GM08714 (cell line): ENCODE results near the gene ANKLE1.
"Not testable (repeated sequence)": the region's sequence is repeated elsewhere in the genome, so short reads cannot be mapped to it uniquely, and the experiment has no call there.

Experiments used
- H3K4me3 ChIP-seq: fragments of 200-500 bp; sonication (Bioruptor generic); 2 replicates; pipeline ENCODE4 v1.5.1; 2014; ENCODE audit warnings: mild to moderate bottlenecking, low read length, inconsistent platforms
- ZNF274 ChIP-seq: IDR thresholded peaks from 2 replicates; pipeline ENCODE4 v1.6.1; 2012; ENCODE audit warnings: mild to moderate bottlenecking, low read depth, low read length

ANKLE1 gene

GRCh38 chr19:17260842-17261325 is 20.8 kb upstream of the ANKLE1 start:
- H3K4me3 ChIP-seq, result no peak overlapping the region
- TF ChIP-seq ZNF274, result no peak

GRCh38 chr19:17262557-17262956 is 19.1 kb upstream of the ANKLE1 start:
- TF ChIP-seq ZNF274, result no peak
- no peak overlapping the region for H3K4me3 ChIP-seq

GRCh38 chr19:17263712-17264640 is 17.7 kb upstream of the ANKLE1 start:
- H3K4me3 ChIP-seq, result no peak overlapping the region
- no peak for TF ChIP-seq ZNF274

GRCh38 chr19:17264641-17264979 is 17.1 kb upstream of the ANKLE1 start, which contains the start of gene USHBP1:
Gene USHBP1 (minus strand): TSS chr19:17264745. CDS start chr19:17264299, 446 bp downstream.
- TF ChIP-seq ZNF274, result no peak

GRCh38 chr19:17266026-17266425 is 15.7 kb upstream of the ANKLE1 start:
- H3K4me3 ChIP-seq, result peak overlapping the region; percentile 36; the same call in 1 of the 2 replicates
- TF ChIP-seq ZNF274, result no peak

More at GRCh38 chr19:17264641-17264979, 17.1 kb upstream of the ANKLE1 start, which contains the start of gene USHBP1:
- no peak within 1 kb of the TSS for H3K4me3 ChIP-seq

- peak overlapping the region; percentile 36; the same call in 1 of the 2 replicates for H3K4me3 ChIP-seq
- TF ChIP-seq ZNF274, result no peak
Measured at GRCh38 chr19:17266589-17266974, 15.1 kb upstream of the ANKLE1 start.

- peak within 1 kb of the TSS; percentile 95 for H3K4me3 ChIP-seq
- TF ChIP-seq ZNF274, result no peak
Measured at GRCh38 chr19:17266975-17267788, 14.5 kb upstream of the ANKLE1 start, which contains the start of gene BABAM1. Gene BABAM1 (plus strand): TSS chr19:17267443. CDS start chr19:17268807, 1,364 bp downstream.

GRCh38 chr19:17268754-17269153 is 12.9 kb upstream of the ANKLE1 start:
- TF ChIP-seq ZNF274, result no peak
- H3K4me3 ChIP-seq, result no peak overlapping the region; the same call in 1 of the 2 replicates

GRCh38 chr19:17274892-17275291 is 6.8 kb upstream of the ANKLE1 start:
- not testable (repeated sequence) for H3K4me3 ChIP-seq

GRCh38 chr19:17275441-17276175 is 6.1 kb upstream of the ANKLE1 start:
- no peak overlapping the region for H3K4me3 ChIP-seq
- TF ChIP-seq ZNF274, result no peak

GRCh38 chr19:17279436-17279835 is 2.3 kb upstream of the ANKLE1 start:
- no peak overlapping the region for H3K4me3 ChIP-seq
- TF ChIP-seq ZNF274, result no peak

GRCh38 chr19:17282488-17283125 is 906 bp downstream of the ANKLE1 start:
- no peak for TF ChIP-seq ZNF274
- peak overlapping the region; percentile 60; the same call in 1 of the 2 replicates for H3K4me3 ChIP-seq

GRCh38 chr19:17283504-17283996 is 1.8 kb downstream of the ANKLE1 start:
- no peak for TF ChIP-seq ZNF274

More at GRCh38 chr19:17283504-17283996, 1.8 kb downstream of the ANKLE1 start:
- no peak overlapping the region for H3K4me3 ChIP-seq
